NT2/D1 (cell line): ENCODE measurements around the gene ADARB2.

ENCODE experiments used
- DNase-seq: peaks from one replicate; pipeline ENCODE4 v3.0.0-alpha.2; 2011; ENCODE audit warnings: low read depth, low spot score
- H3K27me3 ChIP-seq: 2 replicates; pipeline ENCODE4 v1.6.0; 2011; ENCODE audit warnings: mild to moderate bottlenecking; ENCODE audit not compliant: insufficient read length, insufficient read depth
- H3K36me3 ChIP-seq: 2 replicates; pipeline ENCODE4 v1.6.1; 2011; ENCODE audit warnings: mild to moderate bottlenecking, low read length, mixed read lengths; ENCODE audit not compliant: insufficient read depth, insufficient read length
- H3K4me1 ChIP-seq: 2 replicates; pipeline ENCODE4 v1.5.1; 2011; ENCODE audit not compliant: insufficient read depth, insufficient read length
- H3K4me3 ChIP-seq: 2 replicates; pipeline ENCODE4 v1.5.1; 2011; ENCODE audit warnings: low read depth; ENCODE audit not compliant: insufficient read length
- H3K9ac ChIP-seq: 2 replicates; pipeline ENCODE4 v1.6.0; 2011; ENCODE audit warnings: low read depth; ENCODE audit not compliant: insufficient read length
- H3K9me3 ChIP-seq: 2 replicates; pipeline ENCODE4 v1.5.1; 2011; ENCODE audit warnings: mild to moderate bottlenecking, low read length; ENCODE audit not compliant: insufficient read depth
- SUZ12 ChIP-seq: IDR thresholded peaks from 2 replicates; pipeline ENCODE4 v1.6.1; 2011; ENCODE audit not compliant: insufficient read length, insufficient read depth; ENCODE audit errors: extremely low read depth
- YY1 ChIP-seq: IDR thresholded peaks from 2 replicates; pipeline ENCODE4 v1.6.1; 2011; ENCODE audit not compliant: insufficient read length, insufficient read depth
- ZNF274 ChIP-seq: IDR thresholded peaks from 2 replicates; pipeline ENCODE4 v1.6.1; 2011; ENCODE audit warnings: mild to moderate bottlenecking, low read depth, low read length

The ADARB2 gene

DNA sequence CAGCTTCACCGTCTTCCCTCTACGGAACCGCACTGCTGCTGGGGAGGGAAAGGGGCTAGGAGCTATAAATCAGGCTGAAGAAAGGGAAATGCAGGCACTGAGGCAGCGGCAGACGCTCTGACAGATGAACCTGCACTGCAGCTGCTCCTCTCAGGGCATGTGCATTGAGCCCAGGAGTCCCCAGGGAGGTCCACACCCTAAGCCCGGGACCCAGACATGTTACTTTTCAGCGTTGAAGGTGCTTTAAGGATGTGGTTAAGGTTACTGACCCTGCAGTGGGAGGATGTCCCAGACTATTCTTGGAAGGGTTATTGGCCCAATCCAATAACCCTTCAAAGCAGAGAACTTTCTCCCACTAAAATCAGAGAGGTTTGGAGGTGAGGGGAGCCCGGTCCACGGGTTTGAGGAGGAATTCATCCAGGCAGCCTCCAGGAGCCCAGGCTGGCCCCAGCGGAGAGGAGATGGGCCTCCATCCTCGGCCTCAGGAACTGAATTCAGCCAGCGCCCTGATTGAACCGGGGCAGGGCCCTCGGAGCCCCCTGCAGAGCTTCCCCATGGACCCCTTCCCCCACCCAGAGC, 75.4 kb downstream of the ADARB2 start:
- Histone ChIP-seq H3K9ac (no peak overlapping the region), H3K4me1 (no peaks in the 10 kb centered on the region), H3K27me3 (no peaks in the 10 kb centered on the region), H3K36me3 (no peaks in the 10 kb centered on the region), H3K4me3 (no peak overlapping the region), H3K9me3 (peaks cover 11% of the 10 kb centered on the region; the same call in 1 of the 2 replicates)
- no peak for DNase-seq
- TF ChIP-seq YY1 (no peak), SUZ12 (no peak), ZNF274 (no peak)

DNA sequence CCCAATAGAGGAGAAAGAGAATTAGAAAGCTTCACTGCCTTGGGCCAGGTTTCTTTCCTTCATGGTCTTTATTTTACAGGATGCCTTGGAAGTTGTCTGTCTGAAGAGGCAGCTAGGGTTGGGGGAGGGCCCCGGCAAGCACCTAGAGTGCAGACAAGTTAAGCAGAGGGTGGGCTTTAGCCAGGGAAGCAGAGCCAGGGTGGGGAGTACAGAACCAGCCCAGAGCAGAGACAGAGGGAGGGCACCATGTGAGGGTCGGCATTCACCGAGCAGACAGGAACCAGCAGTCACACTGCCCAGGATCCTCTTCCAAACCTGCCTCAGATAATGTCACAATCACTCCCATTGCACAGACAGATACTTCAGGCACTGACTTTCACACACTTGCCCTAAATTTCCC, 75.9 kb downstream of the ADARB2 start:
- H3K27me3 ChIP-seq = no peaks in the 10 kb centered on the region
- no peaks in the 10 kb centered on the region for H3K4me1 ChIP-seq
- DNase-seq = no peak
- H3K9ac ChIP-seq = no peak overlapping the region
- H3K4me3 ChIP-seq = no peak overlapping the region
- H3K36me3 ChIP-seq = no peaks in the 10 kb centered on the region
- TF ChIP-seq ZNF274 = no peak
- no peak for TF ChIP-seq YY1
- no peak for TF ChIP-seq SUZ12
- H3K9me3 ChIP-seq = peaks cover 11% of the 10 kb centered on the region; the same call in 1 of the 2 replicates

DNA sequence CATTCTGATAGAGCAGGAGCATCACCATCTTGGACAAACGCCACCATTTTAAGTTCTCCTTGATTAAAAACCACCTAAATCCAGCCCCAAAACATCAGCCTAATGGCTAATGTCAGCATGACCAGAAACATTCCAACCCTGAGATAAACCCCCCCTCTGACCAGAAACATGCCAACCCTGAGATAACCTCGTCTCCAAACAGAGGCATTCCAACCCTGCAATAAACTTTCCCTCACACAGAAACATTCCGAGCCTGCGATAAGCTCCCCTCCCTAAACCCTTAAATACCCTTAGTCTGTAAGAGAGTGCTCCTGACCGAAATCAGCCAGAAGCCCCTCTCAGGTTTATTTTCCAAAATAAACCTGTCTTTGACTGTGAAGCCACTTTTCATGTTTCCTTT, 76.5 kb downstream of the ADARB2 start:
- Histone ChIP-seq H3K36me3 (no peaks in the 10 kb centered on the region), H3K27me3 (no peaks in the 10 kb centered on the region), H3K4me1 (no peaks in the 10 kb centered on the region), H3K9me3 (peaks cover 11% of the 10 kb centered on the region; the same call in 1 of the 2 replicates), H3K9ac (no peak overlapping the region), H3K4me3 (no peak overlapping the region)
- no peak for DNase-seq
- TF ChIP-seq YY1 = no peak
- TF ChIP-seq SUZ12 = no peak
- no peak for TF ChIP-seq ZNF274

DNA sequence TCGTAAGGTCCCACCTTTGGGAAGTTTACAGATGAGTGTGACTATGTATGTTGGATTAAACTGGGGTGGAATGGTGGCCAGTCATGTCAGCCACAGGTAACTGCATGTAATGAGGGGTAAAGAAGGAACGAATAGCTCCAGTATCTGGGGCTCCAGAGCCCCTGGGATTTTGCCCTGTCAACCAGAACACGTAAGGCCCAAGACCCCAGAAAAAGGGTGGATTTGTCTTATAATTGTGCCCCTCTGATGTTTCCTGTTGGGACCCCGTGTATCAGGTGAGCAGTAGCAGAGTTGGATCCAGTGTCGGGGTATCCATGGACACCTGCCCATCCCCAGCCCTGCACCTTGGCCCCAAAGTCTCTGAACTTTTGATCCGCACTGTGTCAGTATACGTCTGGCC, 76.9 kb downstream of the ADARB2 start:
- DNase-seq = no peak
- Histone ChIP-seq H3K9ac (no peak overlapping the region), H3K4me1 (no peaks in the 10 kb centered on the region), H3K27me3 (no peaks in the 10 kb centered on the region), H3K4me3 (no peak overlapping the region), H3K9me3 (peaks cover 11% of the 10 kb centered on the region; the same call in 1 of the 2 replicates), H3K36me3 (no peaks in the 10 kb centered on the region)
- TF ChIP-seq ZNF274 (no peak), SUZ12 (no peak), YY1 (no peak)

DNA sequence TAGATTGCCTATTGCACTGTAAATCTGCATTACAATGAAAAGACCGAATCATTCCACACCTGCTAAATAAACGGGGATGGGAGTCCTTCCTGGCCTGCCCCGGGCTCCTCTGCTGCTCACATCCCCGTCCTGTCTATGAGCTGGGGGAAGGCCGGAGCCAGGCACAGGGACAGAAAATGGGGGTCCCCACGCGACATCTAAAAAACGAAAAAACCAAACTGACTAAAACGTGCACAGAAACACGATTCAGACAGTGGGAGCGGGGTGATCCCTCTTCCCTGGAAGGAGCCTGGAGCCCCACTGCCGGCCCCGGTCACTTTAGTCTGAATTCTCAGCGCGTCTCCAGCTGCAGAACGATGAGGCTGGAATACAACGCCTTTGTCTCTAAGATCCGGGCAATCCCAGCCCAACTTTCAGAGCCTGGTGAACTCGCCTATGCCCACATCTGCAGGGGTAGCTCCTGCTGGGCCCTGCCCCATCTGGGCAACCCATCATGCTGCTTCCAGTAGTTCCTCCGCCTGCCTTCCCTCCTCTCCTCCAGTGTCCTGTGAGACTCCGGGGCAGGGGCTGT, 78.0 kb downstream of the ADARB2 start:
- H3K9me3 ChIP-seq = peaks cover 11% of the 10 kb centered on the region; the same call in 1 of the 2 replicates
- H3K27me3 ChIP-seq = no peaks in the 10 kb centered on the region
- peaks cover 3% of the 10 kb centered on the region for H3K4me1 ChIP-seq
- no peak overlapping the region for H3K9ac ChIP-seq
- no peak overlapping the region for H3K4me3 ChIP-seq
- DNase-seq = no peak
- TF ChIP-seq ZNF274 (no peak), SUZ12 (no peak), YY1 (no peak)
- no peaks in the 10 kb centered on the region for H3K36me3 ChIP-seq

DNA sequence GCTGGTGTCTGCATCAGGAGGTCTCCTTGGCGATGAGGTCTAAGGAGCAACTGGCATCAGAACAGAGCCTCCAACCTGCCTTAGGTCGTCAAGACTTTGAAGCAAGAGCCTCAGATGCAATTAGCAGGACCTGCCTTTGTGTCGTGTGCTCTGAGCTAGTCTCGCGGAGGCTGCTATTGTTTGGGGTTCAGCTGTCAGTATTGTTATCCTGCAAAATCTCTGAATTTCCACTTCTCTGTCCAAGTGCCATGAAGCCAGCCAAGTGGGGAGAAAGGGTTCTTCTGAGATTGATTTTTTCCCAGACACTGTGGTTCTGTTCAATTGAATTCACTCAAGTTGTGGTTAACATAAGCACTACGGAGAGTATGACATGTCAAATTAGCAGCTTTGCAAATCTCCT, 78.7 kb downstream of the ADARB2 start:
- Histone ChIP-seq H3K9ac (no peak overlapping the region), H3K4me1 (peaks cover 3% of the 10 kb centered on the region), H3K27me3 (no peaks in the 10 kb centered on the region), H3K9me3 (peaks cover 11% of the 10 kb centered on the region; the same call in 1 of the 2 replicates), H3K4me3 (no peak overlapping the region), H3K36me3 (no peaks in the 10 kb centered on the region)
- TF ChIP-seq SUZ12 (no peak), YY1 (no peak), ZNF274 (no peak)
- DNase-seq = no peak

DNA sequence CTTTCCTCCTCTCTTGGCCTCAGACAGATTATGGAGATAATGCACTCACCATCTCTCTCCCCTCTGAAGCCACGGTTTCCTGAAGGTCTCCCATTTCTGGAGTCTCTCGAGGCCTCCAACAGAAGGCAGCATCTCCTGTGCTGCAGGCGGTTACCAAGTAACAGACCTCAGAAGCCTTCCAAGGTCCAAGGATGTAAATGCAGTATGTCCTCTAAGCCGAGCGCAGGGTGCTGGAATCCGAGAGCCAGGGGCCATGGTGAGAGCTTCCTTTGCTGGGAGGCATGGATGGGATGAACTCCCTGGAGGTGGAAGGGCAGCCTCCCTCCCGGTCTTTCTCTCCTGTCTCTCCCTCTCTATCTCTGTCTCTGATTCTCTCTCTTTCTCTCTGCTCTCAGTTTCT, 79.8 kb downstream of the ADARB2 start:
- H3K4me1 ChIP-seq = peaks cover 3% of the 10 kb centered on the region
- H3K9ac ChIP-seq = no peak overlapping the region
- TF ChIP-seq SUZ12 (no peak), ZNF274 (no peak), YY1 (no peak)
- no peak for DNase-seq
- H3K36me3 ChIP-seq = no peaks in the 10 kb centered on the region
- peaks cover 11% of the 10 kb centered on the region; the same call in 1 of the 2 replicates for H3K9me3 ChIP-seq
- H3K27me3 ChIP-seq = no peaks in the 10 kb centered on the region
- H3K4me3 ChIP-seq = no peak overlapping the region
